OCI-LY3 (cell line): ENCODE measurements around the gene AKAP9.

Experiments used
- H2AFZ ChIP-seq: fragments of 200-600, 300-600 bp; shearing (Covaris generic); 2 replicates; pipeline ENCODE4 v1.6.0; 2014; ENCODE audit warnings: antibody characterized with exemption, low read depth, low read length
- H3K27ac ChIP-seq: fragments of 200-600, 300-600 bp; sonication (generic); 2 replicates; pipeline ENCODE4 v1.5.1; 2014; ENCODE audit warnings: mild to moderate bottlenecking, low read length, moderate library complexity, mixed read lengths
- H3K27me3 ChIP-seq: fragments of 200-600, 300-600 bp; sonication (generic); 2 replicates; pipeline ENCODE4 v1.6.1; 2014; ENCODE audit warnings: low read depth, low read length, mixed read lengths
- H3K36me3 ChIP-seq: fragments of 200-600, 300-600 bp; sonication (generic); replicated peaks from 2 replicates; pipeline ENCODE3; 2014; ENCODE audit warnings: low read depth, low read length, mixed read lengths
- H3K4me1 ChIP-seq: fragments of 300-600, 200-600 bp; sonication (generic); 2 replicates; pipeline ENCODE4 v1.6.1; 2014; ENCODE audit warnings: low read length, mixed read lengths
- H3K4me2 ChIP-seq: fragments of 200-600, 300-600 bp; sonication (generic); 2 replicates; pipeline ENCODE4 v1.6.1; 2014; ENCODE audit warnings: low read length, mixed read lengths
- H3K4me3 ChIP-seq: fragments of 300-600, 200-600 bp; sonication (generic); 2 replicates; pipeline ENCODE4 v1.5.1; 2014; ENCODE audit warnings: antibody characterized with exemption, mild to moderate bottlenecking, low read length, moderate library complexity
- H3K79me2 ChIP-seq: fragments of 300-600, 200-600 bp; shearing (Covaris generic); 2 replicates; pipeline ENCODE4 v1.6.1; 2014; ENCODE audit warnings: mild to moderate bottlenecking, low read length, mixed read lengths
- H3K9ac ChIP-seq: fragments of 300-600, 200-600 bp; shearing (Covaris generic); 2 replicates; pipeline ENCODE4 v1.6.0; 2014; ENCODE audit warnings: mild to moderate bottlenecking, low read length, moderate library complexity
- H3K9me3 ChIP-seq: fragments of 200-600, 300-600 bp; shearing (Covaris generic); 2 replicates; pipeline ENCODE4 v1.6.1; 2014; ENCODE audit warnings: low read length, mixed read lengths; ENCODE audit not compliant: insufficient read depth
- H4K20me1 ChIP-seq: fragments of 200-600, 300-600 bp; sonication (generic); 2 replicates; pipeline ENCODE4 v1.6.1; 2016; ENCODE audit warnings: low read length, mixed read lengths; ENCODE audit not compliant: insufficient read depth
- EZH2phosphoT487 ChIP-seq: fragments of 200-600 bp; shearing (Covaris generic); IDR thresholded peaks from 2 replicates; pipeline ENCODE4 v1.6.1; 2018; ENCODE audit warnings: antibody characterized with exemption, mixed run types, low read depth
- TF ChIP-seq, protein P1 (sequence below): fragments of 200-600, 300-600 bp; sonication (generic); IDR thresholded peaks from 2 replicates; pipeline ENCODE4 v1.5.1; 2014; ENCODE audit warnings: antibody characterized with exemption, low read length, low read depth

The AKAP9 gene

DNA sequence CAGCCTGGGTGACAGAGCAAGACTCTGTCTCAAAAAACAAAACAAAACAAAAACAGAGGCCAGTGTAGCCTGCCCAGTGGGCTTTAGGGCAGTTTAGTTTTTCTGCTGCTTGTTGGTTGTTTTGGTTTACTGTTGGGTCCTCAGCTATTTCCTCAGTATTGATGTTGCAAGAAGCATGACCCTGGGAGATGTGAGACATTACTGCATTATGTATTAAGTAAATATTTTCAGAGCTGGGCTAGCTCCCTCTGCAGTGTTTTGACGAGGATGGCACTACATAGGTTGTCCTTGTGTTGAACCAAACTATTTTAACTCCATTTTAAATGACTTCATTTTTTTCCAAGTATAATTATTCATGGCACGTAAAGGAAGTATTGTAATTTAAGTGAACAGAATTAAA lies 4.8 kb downstream of the AKAP9 start:
- TF ChIP-seq EZH2phosphoT487: no peak
- peaks cover 10% of the 10 kb centered on the region for H3K36me3 ChIP-seq
- H3K4me1 ChIP-seq: peaks cover 19% of the 10 kb centered on the region
- H3K27me3 ChIP-seq: no peaks in the 10 kb centered on the region
- peaks cover 68% of the 10 kb centered on the region for H3K79me2 ChIP-seq
- H3K4me2 ChIP-seq: no peak overlapping the region
- H2AFZ ChIP-seq: no peak overlapping the region
- H3K9me3 ChIP-seq: no peaks in the 10 kb centered on the region
- no peak overlapping the region for H3K27ac ChIP-seq
- H4K20me1 ChIP-seq: peaks cover 17% of the 10 kb centered on the region
- no peak overlapping the region for H3K9ac ChIP-seq
- no peak overlapping the region for H3K4me3 ChIP-seq

DNA sequence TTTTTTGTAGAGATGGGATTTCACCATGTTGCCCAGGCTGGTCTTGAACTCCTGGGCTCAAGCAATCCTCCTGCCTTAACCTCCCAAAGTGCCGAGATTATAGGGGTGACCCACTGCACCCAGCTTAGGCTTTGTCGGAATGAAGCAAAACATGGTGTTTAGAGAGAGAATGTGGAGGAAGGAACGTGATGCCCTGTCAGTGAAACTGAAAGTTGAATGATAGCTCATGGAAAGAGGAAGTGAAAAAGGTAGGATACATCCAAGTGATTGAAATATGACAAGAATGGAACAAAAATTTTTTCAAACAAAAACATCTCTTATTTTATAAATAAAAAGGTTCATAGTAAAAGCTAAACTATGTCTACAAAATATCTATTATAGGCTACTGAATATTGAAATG lies 5.9 kb downstream of the AKAP9 start:
- no peaks in the 10 kb centered on the region for H3K27me3 ChIP-seq
- H2AFZ ChIP-seq: no peak overlapping the region
- H3K36me3 ChIP-seq: peaks cover 10% of the 10 kb centered on the region
- H3K4me3 ChIP-seq: no peak overlapping the region
- H3K79me2 ChIP-seq: peaks cover 65% of the 10 kb centered on the region
- TF ChIP-seq EZH2phosphoT487: no peak
- TF ChIP-seq, protein P1, sequence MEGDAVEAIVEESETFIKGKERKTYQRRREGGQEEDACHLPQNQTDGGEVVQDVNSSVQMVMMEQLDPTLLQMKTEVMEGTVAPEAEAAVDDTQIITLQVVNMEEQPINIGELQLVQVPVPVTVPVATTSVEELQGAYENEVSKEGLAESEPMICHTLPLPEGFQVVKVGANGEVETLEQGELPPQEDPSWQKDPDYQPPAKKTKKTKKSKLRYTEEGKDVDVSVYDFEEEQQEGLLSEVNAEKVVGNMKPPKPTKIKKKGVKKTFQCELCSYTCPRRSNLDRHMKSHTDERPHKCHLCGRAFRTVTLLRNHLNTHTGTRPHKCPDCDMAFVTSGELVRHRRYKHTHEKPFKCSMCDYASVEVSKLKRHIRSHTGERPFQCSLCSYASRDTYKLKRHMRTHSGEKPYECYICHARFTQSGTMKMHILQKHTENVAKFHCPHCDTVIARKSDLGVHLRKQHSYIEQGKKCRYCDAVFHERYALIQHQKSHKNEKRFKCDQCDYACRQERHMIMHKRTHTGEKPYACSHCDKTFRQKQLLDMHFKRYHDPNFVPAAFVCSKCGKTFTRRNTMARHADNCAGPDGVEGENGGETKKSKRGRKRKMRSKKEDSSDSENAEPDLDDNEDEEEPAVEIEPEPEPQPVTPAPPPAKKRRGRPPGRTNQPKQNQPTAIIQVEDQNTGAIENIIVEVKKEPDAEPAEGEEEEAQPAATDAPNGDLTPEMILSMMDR: no peak
- peaks cover 17% of the 10 kb centered on the region for H4K20me1 ChIP-seq
- H3K4me2 ChIP-seq: no peak overlapping the region
- H3K27ac ChIP-seq: no peak overlapping the region
- no peaks in the 10 kb centered on the region for H3K9me3 ChIP-seq
- H3K9ac ChIP-seq: no peak overlapping the region
- H3K4me1 ChIP-seq: peaks cover 18% of the 10 kb centered on the region

DNA sequence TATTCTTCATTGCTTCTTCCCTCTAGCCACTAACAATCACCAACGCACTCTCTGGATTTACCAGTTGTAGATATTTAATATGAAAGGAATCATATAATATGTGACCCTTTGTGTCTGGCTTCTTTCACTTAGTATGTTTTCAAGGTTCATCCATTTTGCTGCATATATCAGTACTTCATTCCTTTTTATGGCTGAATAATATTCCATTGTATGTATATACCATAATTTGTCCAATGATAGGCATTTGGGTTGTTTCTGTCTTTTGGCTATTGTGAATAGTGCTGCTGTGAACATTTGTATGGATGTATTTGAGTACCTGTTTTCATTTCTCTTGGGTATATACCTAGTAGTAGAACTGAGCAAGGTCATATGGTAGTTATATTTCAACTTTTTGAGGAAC lies 7.3 kb downstream of the AKAP9 start:
- Histone ChIP-seq H3K4me3 (no peak overlapping the region), H3K27ac (no peak overlapping the region), H3K27me3 (no peaks in the 10 kb centered on the region), H3K9ac (no peak overlapping the region), H3K4me2 (no peak overlapping the region), H2AFZ (no peak overlapping the region), H3K4me1 (peaks cover 9% of the 10 kb centered on the region), H3K36me3 (peaks cover 10% of the 10 kb centered on the region), H4K20me1 (peaks cover 25% of the 10 kb centered on the region), H3K79me2 (peaks cover 65% of the 10 kb centered on the region), H3K9me3 (no peaks in the 10 kb centered on the region)
- no peak for TF ChIP-seq EZH2phosphoT487
- TF ChIP-seq, protein P1: no peak

DNA sequence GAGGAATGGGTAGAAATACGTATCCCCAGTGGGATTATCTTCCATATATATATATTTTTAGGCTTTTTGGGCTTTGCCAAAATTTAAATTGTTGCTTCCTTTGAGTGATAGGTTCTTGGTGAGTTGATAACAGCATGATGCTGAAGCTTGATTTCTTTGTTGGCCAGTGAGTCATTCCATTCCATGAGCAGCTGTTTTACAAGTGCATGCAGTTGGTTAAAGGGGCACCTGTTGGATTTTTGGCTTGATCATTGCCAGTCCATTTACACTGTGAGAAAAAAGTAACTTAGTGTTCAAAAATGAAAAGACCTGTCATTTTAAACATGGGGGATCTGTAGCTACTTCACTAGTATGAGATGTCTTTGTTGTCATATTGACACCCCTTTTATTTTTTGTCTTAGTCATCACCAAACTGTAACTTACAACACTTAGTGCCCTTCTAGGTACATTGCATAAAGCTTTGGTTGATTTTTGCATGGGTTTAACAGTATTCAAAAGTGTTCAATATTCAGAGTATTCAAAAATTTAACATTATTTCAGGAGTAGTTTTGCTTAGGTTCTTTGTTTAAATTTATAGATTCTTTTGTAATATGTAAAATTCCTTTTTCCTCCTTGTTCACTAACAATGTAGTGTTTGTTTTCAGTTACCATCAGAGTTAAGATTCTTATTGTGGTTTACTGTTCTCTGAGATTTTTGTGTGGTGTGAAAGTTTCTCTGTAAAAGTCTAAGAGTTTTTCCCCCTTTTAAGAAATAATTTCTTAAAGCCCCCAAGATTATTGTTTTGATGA lies 8.8 kb downstream of the AKAP9 start:
- Histone ChIP-seq H3K27me3 (no peaks in the 10 kb centered on the region), H3K4me2 (no peak overlapping the region), H3K9me3 (no peaks in the 10 kb centered on the region), H3K27ac (no peak overlapping the region), H3K4me1 (peaks cover 9% of the 10 kb centered on the region), H3K79me2 (peaks cover 71% of the 10 kb centered on the region), H3K9ac (no peak overlapping the region), H2AFZ (no peak overlapping the region), H3K4me3 (no peak overlapping the region), H3K36me3 (peaks cover 10% of the 10 kb centered on the region), H4K20me1 (peaks cover 34% of the 10 kb centered on the region)
- TF ChIP-seq EZH2phosphoT487: no peak
- TF ChIP-seq, protein P1: no peak
